Measurements from ENCODE around the gene RTF2.

Gene RTF2

GRCh38 chr20:56430461-56430860 is 38.0 kb upstream of the RTF2 start:
- peak overlapping the region; percentile 50 for H3K27ac ChIP-seq
- TF ChIP-seq CTCF (conservative IDR thresholded peaks at IDR 0.05), result no peak

- TF ChIP-seq CTCF (conservative IDR thresholded peaks at IDR 0.05), result no peak
- H3K27ac ChIP-seq, result no peak overlapping the region
These were observed 37.5 kb upstream of the RTF2 start for GRCh38 chr20:56430957-56431356.

- no peak for TF ChIP-seq CTCF (conservative IDR thresholded peaks at IDR 0.05)
- H3K27ac ChIP-seq, result no peak overlapping the region
These were observed 37.0 kb upstream of the RTF2 start for GRCh38 chr20:56431471-56431870.

- TF ChIP-seq CTCF (conservative IDR thresholded peaks at IDR 0.05), result no peak
- no peak overlapping the region for H3K27ac ChIP-seq
These were observed 35.1 kb upstream of the RTF2 start for GRCh38 chr20:56433221-56433879.

- H3K27ac ChIP-seq, result no peak overlapping the region
- TF ChIP-seq CTCF (conservative IDR thresholded peaks at IDR 0.05), result no peak
These were observed 34.6 kb upstream of the RTF2 start for GRCh38 chr20:56433880-56434255.

- no peak for TF ChIP-seq CTCF (conservative IDR thresholded peaks at IDR 0.05)
- no peak overlapping the region for H3K27ac ChIP-seq
These were observed 31.0 kb upstream of the RTF2 start for GRCh38 chr20:56437196-56437960.

- no peak overlapping the region for H3K27ac ChIP-seq
- TF ChIP-seq CTCF (conservative IDR thresholded peaks at IDR 0.05), result no peak
These were observed 30.1 kb upstream of the RTF2 start for GRCh38 chr20:56438284-56438683.
